Fibroblast of villous mesenchyme (primary cell): ENCODE data around the gene SLC25A13. TPM values are rescaled to one million over a fixed set of nuclear protein-coding genes. Genes with fewer than 3 reads are reported as not detected.
A peak's percentile ranks its signal among the peaks of the same experiment; 100 is the strongest.

Experiments
- DNase-seq: peaks from one replicate; pipeline ENCODE4 v3.0.0-alpha.2; 2010; ENCODE audit warnings: low read depth
- H3K4me3 ChIP-seq: 2 replicates; pipeline ENCODE4 v1.5.1; 2011; ENCODE audit warnings: low read depth, mild to moderate bottlenecking, low read length
- total RNA-seq: library from RNA; depleted of rRNA; stranded (reverse); fragments of >200 nt; gene quantifications from 2 replicates; pipeline ENCODE4 v1.2.3, GENCODE V29; 2012
- TF ChIP-seq, protein P1 (sequence below): IDR thresholded peaks from 2 replicates; pipeline ENCODE4 v1.5.1; 2012; ENCODE audit warnings: low read depth, mild to moderate bottlenecking, low read length; ENCODE audit not compliant: insufficient read depth

Gene SLC25A13
- total RNA-seq, 1 donor: 22.5 TPM

GRCh38 chr7:96179837-96180236 lies 142.1 kb downstream of the SLC25A13 start:
- no peak for DNase-seq
- TF ChIP-seq, protein P1, sequence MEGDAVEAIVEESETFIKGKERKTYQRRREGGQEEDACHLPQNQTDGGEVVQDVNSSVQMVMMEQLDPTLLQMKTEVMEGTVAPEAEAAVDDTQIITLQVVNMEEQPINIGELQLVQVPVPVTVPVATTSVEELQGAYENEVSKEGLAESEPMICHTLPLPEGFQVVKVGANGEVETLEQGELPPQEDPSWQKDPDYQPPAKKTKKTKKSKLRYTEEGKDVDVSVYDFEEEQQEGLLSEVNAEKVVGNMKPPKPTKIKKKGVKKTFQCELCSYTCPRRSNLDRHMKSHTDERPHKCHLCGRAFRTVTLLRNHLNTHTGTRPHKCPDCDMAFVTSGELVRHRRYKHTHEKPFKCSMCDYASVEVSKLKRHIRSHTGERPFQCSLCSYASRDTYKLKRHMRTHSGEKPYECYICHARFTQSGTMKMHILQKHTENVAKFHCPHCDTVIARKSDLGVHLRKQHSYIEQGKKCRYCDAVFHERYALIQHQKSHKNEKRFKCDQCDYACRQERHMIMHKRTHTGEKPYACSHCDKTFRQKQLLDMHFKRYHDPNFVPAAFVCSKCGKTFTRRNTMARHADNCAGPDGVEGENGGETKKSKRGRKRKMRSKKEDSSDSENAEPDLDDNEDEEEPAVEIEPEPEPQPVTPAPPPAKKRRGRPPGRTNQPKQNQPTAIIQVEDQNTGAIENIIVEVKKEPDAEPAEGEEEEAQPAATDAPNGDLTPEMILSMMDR: no peak
- no peak overlapping the region for H3K4me3 ChIP-seq

DNA sequence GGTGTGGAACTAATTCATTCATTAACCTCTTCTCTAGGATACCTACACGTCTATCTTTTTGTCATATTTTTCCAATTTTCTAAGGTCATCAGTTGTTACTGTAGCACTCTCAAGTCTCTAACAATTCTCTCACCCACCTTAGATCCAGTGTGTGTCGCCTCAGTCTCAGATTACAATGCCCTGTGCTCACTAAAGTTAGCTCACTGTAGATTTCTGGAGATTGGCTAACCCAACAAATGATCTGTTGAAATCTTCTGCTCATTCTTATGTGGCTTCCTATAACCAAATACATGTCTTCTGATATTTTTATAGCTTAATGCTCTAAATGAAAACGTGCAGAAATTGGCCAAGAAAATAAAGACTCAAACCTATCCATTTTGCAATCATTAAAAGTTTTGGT lies 142.6 kb downstream of the SLC25A13 start:
- TF ChIP-seq, protein P1: no peak
- no peak overlapping the region for H3K4me3 ChIP-seq
- DNase-seq: no peak

GRCh38 chr7:96178581-96178980 lies 143.3 kb downstream of the SLC25A13 start:
- no peak for DNase-seq
- TF ChIP-seq, protein P1: no peak
- no peak overlapping the region for H3K4me3 ChIP-seq

GRCh38 chr7:96177353-96177752 lies 144.5 kb downstream of the SLC25A13 start:
- TF ChIP-seq, protein P1: no peak
- no peak overlapping the region for H3K4me3 ChIP-seq
- DNase-seq: no peak

DNA sequence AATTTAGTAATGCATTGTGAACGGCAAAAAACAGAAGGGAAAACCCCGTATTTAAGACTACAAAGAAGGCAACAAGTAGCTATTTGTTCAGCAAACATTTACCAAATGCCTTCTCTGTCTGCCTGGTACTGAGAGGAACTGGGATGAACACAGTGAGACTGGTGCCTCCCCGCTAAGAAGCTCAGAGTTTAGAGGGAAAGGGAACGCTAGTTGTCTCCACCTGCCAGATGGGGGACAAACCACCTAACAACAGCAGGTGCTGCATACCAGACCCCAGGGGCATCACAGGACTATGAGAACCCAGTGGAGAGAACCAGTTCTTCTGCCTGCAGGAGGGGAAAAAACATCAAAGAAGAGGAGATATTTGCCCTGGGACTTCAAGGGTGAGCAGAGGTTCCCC lies 147.1 kb downstream of the SLC25A13 start:
- no peak overlapping the region for H3K4me3 ChIP-seq
- DNase-seq: no peak
- TF ChIP-seq, protein P1: no peak

GRCh38 chr7:96173781-96174180 lies 148.1 kb downstream of the SLC25A13 start:
- H3K4me3 ChIP-seq: no peak overlapping the region
- TF ChIP-seq, protein P1: no peak
- DNase-seq: no peak

GRCh38 chr7:96169439-96169838 lies 152.5 kb downstream of the SLC25A13 start:
- TF ChIP-seq, protein P1: no peak
- no peak overlapping the region for H3K4me3 ChIP-seq
- DNase-seq: peak; percentile 2
